IMR-90 (cell line): ENCODE data around the gene MB. TPM values are rescaled to one million over a fixed set of nuclear protein-coding genes. Genes with fewer than 3 reads are reported as not detected.
"Not testable (repeated sequence)": the region's sequence is repeated elsewhere in the genome, so short reads cannot be mapped to it uniquely, and the experiment has no call there.

Experiments
- ATAC-seq: fragments of 200-7000 bp; cut with Tn5 transposase; 2 replicates; pipeline ENCODE4 v1.9.1; 2020; ENCODE audit warnings: low read depth, mild to moderate bottlenecking, moderate library complexity
- BruUV-seq: library from RNA; stranded (reverse); fragments of 400-500 nt; replicated peaks from 2 replicates; lab custom pipeline; 2021; lab: Mats Ljungman, UMichigan
- CTCF ChIA-PET: fragments of 300-600 bp; formaldehyde crosslinking; extraction: SDS; loops from one replicate; lab custom pipeline; 2021; ENCODE audit warnings: antibody characterized with exemption; lab: Yijun Ruan, JAX
- POLR2A ChIA-PET: fragments of 300-600 bp; sonication (Branson Sonifier 250); formaldehyde crosslinking; loops from one replicate; lab custom pipeline; 2022; ENCODE audit warnings: antibody characterized with exemption; ENCODE audit not compliant: unreplicated experiment; lab: Charles Lee
- DNase-seq: peaks from one replicate; pipeline ENCODE4 v3.0.0; 2013
- H2AFZ ChIP-seq: replicated peaks from 2 replicates; pipeline ENCODE3; 2013; ENCODE audit warnings: low read length, mild to moderate bottlenecking; ENCODE audit not compliant: poor library complexity
- H2AK5ac ChIP-seq: 2 replicates; pipeline ENCODE4 v1.6.1; 2013; ENCODE audit warnings: low read depth, low read length, inconsistent platforms
- H2AK9ac ChIP-seq: replicated peaks from 2 replicates; pipeline ENCODE3; 2013; ENCODE audit warnings: mild to moderate bottlenecking, low read depth, low read length, moderate library complexity; ENCODE audit not compliant: poor library complexity
- H2BK120ac ChIP-seq: 2 replicates; pipeline ENCODE4 v1.6.1; 2013; ENCODE audit warnings: low read depth, low read length, inconsistent platforms
- H2BK15ac ChIP-seq: 3 replicates; pipeline ENCODE4 v1.6.1; 2013; ENCODE audit warnings: low read depth, low read length, inconsistent platforms
- H2BK20ac ChIP-seq: 2 replicates; pipeline ENCODE4 v1.6.1; 2013; ENCODE audit warnings: low read depth, mild to moderate bottlenecking, inconsistent platforms, low read length, moderate library complexity
- H2BK5ac ChIP-seq: 2 replicates; pipeline ENCODE4 v1.6.1; 2013; ENCODE audit warnings: mild to moderate bottlenecking, low read depth, low read length, inconsistent platforms; ENCODE audit not compliant: poor library complexity, severe bottlenecking
- H3K14ac ChIP-seq: replicated peaks from 2 replicates; pipeline ENCODE4 v1.6.1; 2013; ENCODE audit warnings: low read depth, low read length, inconsistent platforms
- H3K18ac ChIP-seq: 2 replicates; pipeline ENCODE4 v1.6.1; 2013; ENCODE audit warnings: low read depth, low read length, control low read depth
- H3K23ac ChIP-seq: 2 replicates; pipeline ENCODE4 v1.6.1; 2013; ENCODE audit warnings: low read depth, low read length, inconsistent platforms
- H3K27ac ChIP-seq: 2 replicates; pipeline ENCODE4 v1.5.1; 2013; ENCODE audit warnings: mild to moderate bottlenecking, control low read depth, low read length; ENCODE audit not compliant: insufficient read depth
- H3K27me3 ChIP-seq: 2 replicates; pipeline ENCODE4 v1.6.1; 2013; ENCODE audit warnings: low read length; ENCODE audit not compliant: control insufficient read depth, insufficient read depth
- H3K36me3 ChIP-seq: 2 replicates; pipeline ENCODE4 v1.6.1; 2013; ENCODE audit warnings: low read length, mixed read lengths; ENCODE audit not compliant: control insufficient read depth, insufficient read depth
- H3K4ac ChIP-seq: 2 replicates; pipeline ENCODE4 v1.6.1; 2013; ENCODE audit warnings: low read depth, low read length, inconsistent platforms
- H3K4me1 ChIP-seq: 2 replicates; pipeline ENCODE4 v1.6.1; 2013; ENCODE audit warnings: low read length, mixed read lengths; ENCODE audit not compliant: control insufficient read depth, insufficient read depth
- H3K4me2 ChIP-seq: 2 replicates; pipeline ENCODE4 v1.6.1; 2013; ENCODE audit warnings: low read depth, mild to moderate bottlenecking, control low read depth, low read length, moderate library complexity
- H3K4me3 ChIP-seq: 2 replicates; pipeline ENCODE4 v1.5.1; 2013; ENCODE audit warnings: low read depth, mild to moderate bottlenecking, control low read depth, low read length, moderate library complexity; ENCODE audit not compliant: insufficient read depth
- H3K56ac ChIP-seq: 2 replicates; pipeline ENCODE4 v1.6.1; 2013; ENCODE audit warnings: low read length, inconsistent platforms; ENCODE audit not compliant: insufficient read depth; ENCODE audit errors: extremely low read depth
- H3K79me1 ChIP-seq, 2 experiments: 2 replicates each; pipeline ENCODE4 v1.6.1; 2013; ENCODE audit warnings: low read length in 2 of 2, inconsistent platforms in 1 of 2, low read depth in 1 of 2
- H3K9ac ChIP-seq: 2 replicates; pipeline ENCODE4 v1.6.1; 2013; ENCODE audit warnings: low read depth, low read length, control low read depth
- H3K9me1 ChIP-seq: 2 replicates; pipeline ENCODE4 v1.6.1; 2013; ENCODE audit warnings: low read length, inconsistent platforms; ENCODE audit not compliant: insufficient read depth
- H3K9me3 ChIP-seq: 2 replicates; pipeline ENCODE4 v1.6.1; 2013; ENCODE audit warnings: low read length; ENCODE audit not compliant: control insufficient read depth, insufficient read depth
- H4K20me1 ChIP-seq: 2 replicates; pipeline ENCODE4 v1.6.1; 2013; ENCODE audit warnings: low read length, inconsistent platforms; ENCODE audit not compliant: insufficient read depth
- H4K5ac ChIP-seq: 2 replicates; pipeline ENCODE4 v1.6.1; 2013; ENCODE audit warnings: mild to moderate bottlenecking, low read depth, low read length, control low read depth
- H4K8ac ChIP-seq, 2 experiments: 2 replicates each; pipeline ENCODE4 v1.6.1; 2013; ENCODE audit warnings: low read depth in 2 of 2, low read length in 2 of 2, control low read depth in 1 of 2, inconsistent platforms in 1 of 2
- H4K91ac ChIP-seq: 2 replicates; pipeline ENCODE4 v1.6.1; 2013; ENCODE audit warnings: low read depth, low read length, inconsistent platforms; ENCODE audit not compliant: insufficient read depth
- CHD1 ChIP-seq: IDR thresholded peaks from 2 replicates; pipeline ENCODE4 v1.6.1; 2012; ENCODE audit warnings: low read depth, low read length, improper control_type of control experiment
- MAZ ChIP-seq: IDR thresholded peaks from 2 replicates; pipeline ENCODE4 v1.6.1; 2012; ENCODE audit warnings: low read depth, mild to moderate bottlenecking, low read length, improper control_type of control experiment, moderate library complexity, borderline replicate concordance
- MXI1 ChIP-seq: IDR thresholded peaks from 2 replicates; pipeline ENCODE4 v1.6.1; 2012; ENCODE audit warnings: low read depth, mild to moderate bottlenecking, low read length, moderate library complexity, borderline replicate concordance
- WGBS, 2 experiments: methylation state at CpG; one replicate each; pipeline versions ENCODE4 v1.1.5 to v1.1.7; 2013; ENCODE audit warnings: missing lambda C conversion rate in 2 of 2; ENCODE audit not compliant: insufficient read length in 1 of 2; ENCODE audit errors: extremely low coverage in 2 of 2; 5-methylcytosine and 5-hydroxymethylcytosine counted together
- dilution Hi-C: fragments of 300-500 bp; cut with HindIII; formaldehyde crosslinking; loops from one replicate; pipeline ENCODE4 v1.14.3; 2018; ENCODE audit warnings: low sequenced_read_pairs; ENCODE audit not compliant: unreplicated experiment
- in situ Hi-C: fragments of 300-500 bp; cut with MboI; formaldehyde crosslinking; loops from 3 replicates; pipeline ENCODE4 v1.14.3; 2019; ENCODE audit warnings: low sequenced_read_pairs, inconsistent platforms, mixed read lengths
- intact Hi-C: fragments of 100-400 bp; cut with micrococcal nuclease; formaldehyde crosslinking; loops from 2 replicates; pipeline ENCODE4 v1.10.0; 2022
- polyA plus RNA-seq, 3 experiments: library from polyadenylated mRNA; depleted of rRNA; stranded (reverse); fragments of >200 nt; gene quantifications; 2 replicates each; pipeline ENCODE4 v1.2.3, GENCODE V29; 2012; ENCODE audit warnings: low replicate concordance in 1 of 3
- total RNA-seq: library from RNA; depleted of rRNA; stranded (reverse); fragments of >200 nt; gene quantifications from 2 replicates; pipeline ENCODE4 v1.2.3, GENCODE V29; 2012

MB gene
- total and polyA plus RNA-seq, 2 of the 4 experiments (the other 2 are of a cell fraction), result not detected

DNA sequence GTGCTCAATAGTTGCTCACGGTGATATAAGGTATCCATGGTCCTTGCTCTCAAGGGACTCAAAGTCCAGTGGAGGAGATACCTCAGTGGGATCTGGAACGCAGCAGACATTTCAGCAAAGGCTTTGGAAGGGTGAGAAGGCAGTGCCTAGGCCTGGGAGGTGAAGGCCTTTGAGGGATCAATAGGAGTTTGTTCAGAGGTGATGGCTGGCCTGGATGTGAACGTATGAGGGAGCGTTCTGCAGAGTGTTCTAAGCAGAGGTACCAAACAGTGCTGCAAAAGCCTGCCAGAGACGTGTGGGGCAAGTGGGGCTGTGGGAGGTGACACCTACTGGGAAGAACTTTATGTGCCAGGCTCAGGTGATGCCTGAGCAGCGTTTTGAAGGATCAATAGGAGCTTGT lies 7.4 kb upstream of the MB start:
- H3K9ac ChIP-seq, result no peak overlapping the region
- no peak overlapping the region for H3K4me3 ChIP-seq
- H3K79me1 ChIP-seq, result peaks cover 3 to 14% of the 10 kb centered on the region in 2 experiments; a peak in 3 of 4 replicates
- no peak overlapping the region for H3K4ac ChIP-seq
- no peak overlapping the region; the same call in 2 of the 3 replicates for H2BK15ac ChIP-seq
- H3K18ac ChIP-seq, result no peak overlapping the region
- no peak overlapping the region for H3K27ac ChIP-seq
- H3K14ac ChIP-seq, result no peak overlapping the region
- H4K20me1 ChIP-seq, result no peaks in the 10 kb centered on the region
- H3K23ac ChIP-seq, result no peak overlapping the region
- no peak overlapping the region for H3K56ac ChIP-seq
- H2AK5ac ChIP-seq, result peak overlapping the region; percentile 32; the same call in 1 of the 2 replicates
- no peak overlapping the region for H2AFZ ChIP-seq
- H3K4me1 ChIP-seq, result peaks cover 6% of the 10 kb centered on the region
- no peaks in the 10 kb centered on the region for H3K9me3 ChIP-seq
- ATAC-seq, result no peak
- intact Hi-C loops, result no loop called here
- H4K91ac ChIP-seq, result no peak overlapping the region
- no peak overlapping the region for H3K4me2 ChIP-seq
- dilution Hi-C loops, result no loop called here
- H2AK9ac ChIP-seq, result peak overlapping the region; percentile 58
- peaks cover 5% of the 10 kb centered on the region for H3K9me1 ChIP-seq
- no peak for TF ChIP-seq MXI1
- TF ChIP-seq MAZ, result no peak
- TF ChIP-seq CHD1, result no peak
- H2BK5ac ChIP-seq, result no peak overlapping the region
- H4K5ac ChIP-seq, result no peak overlapping the region
- DNase-seq, result no peak
- peak overlapping the region; percentile 21; the same call in 1 of the 2 replicates for H2BK20ac ChIP-seq
- in situ Hi-C loops, result loop anchor here (10.0 kb wide), 1 partner anchor 500 kb away; no protein-coding TSS in a partner anchor
- CTCF ChIA-PET, result no interaction called here
- no peaks in the 10 kb centered on the region for H3K36me3 ChIP-seq
- BruUV-seq, result no TSS peak
- POLR2A ChIA-PET, result no interaction called here
- no peak overlapping the region for H4K8ac ChIP-seq
- no peak overlapping the region; the same call in 1 of the 2 replicates for H2BK120ac ChIP-seq
- no peaks in the 10 kb centered on the region; the same call in 1 of the 2 replicates for H3K27me3 ChIP-seq
- WGBS, 2 experiments, result 78% methylated on average over 4 of the region's 6 CpGs; no CpG with 5 or more reads in 1 of the 2 experiments

DNA sequence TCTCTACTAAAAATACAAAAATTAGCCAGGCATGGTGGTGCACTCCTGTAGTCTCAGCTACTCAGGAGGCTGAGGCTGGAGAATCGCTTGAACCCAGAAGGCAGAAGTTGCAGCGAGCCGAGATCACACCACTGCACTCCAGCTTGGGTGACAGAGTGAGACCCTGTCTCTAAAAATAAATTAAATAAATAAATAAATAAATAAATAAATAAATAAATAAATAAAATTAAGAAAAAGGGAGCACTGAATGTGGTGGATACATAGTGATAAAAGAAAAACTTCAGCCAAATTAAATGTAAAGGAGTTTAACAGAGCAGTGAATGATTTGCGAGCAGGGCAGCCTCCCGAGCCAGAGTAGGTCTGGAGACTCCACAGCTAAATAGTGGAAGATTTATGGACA lies 6.8 kb upstream of the MB start:
- H3K4me1 ChIP-seq, H3K23ac ChIP-seq, H3K14ac ChIP-seq, H3K9ac ChIP-seq, H2AFZ ChIP-seq, H3K18ac ChIP-seq, H3K4me3 ChIP-seq, H4K91ac ChIP-seq, BruUV-seq, H3K4me2 ChIP-seq, dilution Hi-C loops, H2AK9ac ChIP-seq, POLR2A ChIA-PET, H2BK20ac ChIP-seq, H2BK15ac ChIP-seq, H4K5ac ChIP-seq, H3K56ac ChIP-seq, H3K9me3 ChIP-seq, H2AK5ac ChIP-seq, H3K27ac ChIP-seq, H3K4ac ChIP-seq, H2BK120ac ChIP-seq, H4K8ac ChIP-seq, H2BK5ac ChIP-seq, DNase-seq, H3K27me3 ChIP-seq, H3K9me1 ChIP-seq, ATAC-seq, H3K36me3 ChIP-seq, H4K20me1 ChIP-seq: not testable (repeated sequence)
- CTCF ChIA-PET, result interaction anchor here (0.6 kb wide), 1 partner anchor 269 kb away, joined by 4 read pairs; no protein-coding TSS in a partner anchor
- WGBS, 2 experiments, result no CpG with 5 or more reads among the region's 5 CpGs
- intact Hi-C loops (loop anchor here (1.0 kb wide), 1 partner anchor 193 kb away; no protein-coding TSS in a partner anchor), in situ Hi-C loops (loop anchor here (10.0 kb wide), 1 partner anchor 501 kb away; no protein-coding TSS in a partner anchor)
- H3K79me1 ChIP-seq, result peaks cover 3 to 13% of the 10 kb centered on the region in 2 experiments; a peak in 3 of 4 replicates
